HUES48 (cell line): Measurements from ENCODE around the gene LAMC1.
"Not testable (repeated sequence)": the region's sequence is repeated elsewhere in the genome, so short reads cannot be mapped to it uniquely, and the experiment has no call there.

Experiments used
- H3K27ac ChIP-seq: one replicate; pipeline ENCODE4 v1.7.0; 2013; ENCODE audit warnings: low read depth, low read length, inconsistent platforms
- H3K27me3 ChIP-seq: 2 replicates; pipeline ENCODE4 v1.6.1; 2013; ENCODE audit warnings: mild to moderate bottlenecking, low read length; ENCODE audit not compliant: control insufficient read depth, insufficient read depth
- H3K36me3 ChIP-seq: 2 replicates; pipeline ENCODE4 v1.6.1; 2013; ENCODE audit warnings: low read length; ENCODE audit not compliant: control insufficient read depth, insufficient read depth
- H3K4me1 ChIP-seq: 2 replicates; pipeline ENCODE4 v1.6.1; 2013; ENCODE audit warnings: mild to moderate bottlenecking, low read length; ENCODE audit not compliant: control insufficient read depth, insufficient read depth
- H3K4me3 ChIP-seq: 2 replicates; pipeline ENCODE4 v1.5.1; 2013; ENCODE audit warnings: mild to moderate bottlenecking, low read depth, low read length
- H3K9ac ChIP-seq: 2 replicates; pipeline ENCODE4 v1.6.1; 2013; ENCODE audit warnings: mild to moderate bottlenecking, low read depth, low read length, moderate library complexity
- H3K9me3 ChIP-seq: 2 replicates; pipeline ENCODE4 v1.6.1; 2013; ENCODE audit warnings: low read length; ENCODE audit not compliant: control insufficient read depth, insufficient read depth

LAMC1 gene

GRCh38 chr1:183137782-183138181, 114.6 kb downstream of the LAMC1 start:
- H3K27me3 ChIP-seq, result no peaks in the 10 kb centered on the region
- H3K36me3 ChIP-seq, result peaks cover 81% of the 10 kb centered on the region
- H3K4me1 ChIP-seq, result no peaks in the 10 kb centered on the region
- no peak overlapping the region for H3K27ac ChIP-seq
- no peak overlapping the region for H3K4me3 ChIP-seq
- H3K9me3 ChIP-seq, result no peaks in the 10 kb centered on the region
- H3K9ac ChIP-seq, result no peak overlapping the region

- Histone ChIP-seq H3K9me3 (no peaks in the 10 kb centered on the region), H3K4me1 (no peaks in the 10 kb centered on the region), H3K36me3 (peaks cover 82% of the 10 kb centered on the region), H3K9ac (no peak overlapping the region), H3K27ac (no peak overlapping the region), H3K27me3 (no peaks in the 10 kb centered on the region), H3K4me3 (no peak overlapping the region)
Measured at GRCh38 chr1:183138301-183138700, 115.1 kb downstream of the LAMC1 start.

- H3K9ac ChIP-seq, result no peak overlapping the region
- H3K9me3 ChIP-seq, result no peaks in the 10 kb centered on the region
- no peak overlapping the region for H3K4me3 ChIP-seq
- H3K27ac ChIP-seq, result no peak overlapping the region
- H3K27me3 ChIP-seq, result no peaks in the 10 kb centered on the region
- H3K4me1 ChIP-seq, result no peaks in the 10 kb centered on the region
- H3K36me3 ChIP-seq, result peaks cover 76% of the 10 kb centered on the region
Measured at GRCh38 chr1:183139281-183139942, 116.2 kb downstream of the LAMC1 start.

DNA sequence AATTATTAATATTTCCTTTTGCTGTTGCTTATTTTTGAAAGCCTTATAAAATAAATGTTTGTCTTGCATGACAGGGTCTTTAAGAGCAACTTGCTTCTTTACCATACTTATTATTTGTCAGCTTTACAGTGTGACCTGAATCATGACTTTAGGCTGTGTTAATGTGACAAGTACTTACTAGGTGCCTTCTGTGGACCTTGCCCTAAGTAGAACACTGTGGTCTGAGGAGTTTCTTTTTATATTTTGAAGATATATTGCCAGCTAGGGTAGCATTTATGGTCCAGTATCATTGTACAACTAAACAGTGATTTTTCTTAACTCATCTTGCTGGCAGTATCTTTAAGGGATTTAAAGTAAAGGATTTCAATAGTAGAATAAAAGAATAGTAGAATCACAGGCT, 117.4 kb downstream of the LAMC1 start:
- H3K9me3 ChIP-seq, result no peaks in the 10 kb centered on the region
- H3K4me1 ChIP-seq, result no peaks in the 10 kb centered on the region
- H3K27me3 ChIP-seq, result no peaks in the 10 kb centered on the region
- no peak overlapping the region for H3K4me3 ChIP-seq
- no peak overlapping the region for H3K27ac ChIP-seq
- H3K36me3 ChIP-seq, result peaks cover 65% of the 10 kb centered on the region
- H3K9ac ChIP-seq, result no peak overlapping the region

DNA sequence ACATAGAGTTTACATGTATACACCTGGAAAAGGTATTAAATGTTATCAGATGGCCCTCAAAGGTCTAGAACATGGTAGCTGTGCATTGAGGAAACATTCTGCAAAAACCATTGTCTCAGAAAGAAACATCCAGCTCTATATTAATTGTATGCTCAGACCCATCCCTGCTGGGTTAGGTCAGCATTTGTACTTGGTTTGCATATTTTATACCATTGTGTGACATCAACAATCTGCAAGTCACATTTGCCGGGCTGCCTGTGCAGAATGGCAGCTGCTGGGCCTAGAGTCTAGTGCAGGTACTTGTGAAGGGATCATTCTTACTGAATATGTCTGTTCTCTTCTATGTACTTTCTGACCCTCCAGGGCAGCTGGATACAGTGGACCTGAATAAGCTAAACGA, 119.0 kb downstream of the LAMC1 start:
- Histone ChIP-seq H3K36me3 (peaks cover 49% of the 10 kb centered on the region), H3K27me3 (no peaks in the 10 kb centered on the region), H3K27ac (no peak overlapping the region), H3K9me3 (no peaks in the 10 kb centered on the region), H3K4me3 (no peak overlapping the region), H3K9ac (no peak overlapping the region), H3K4me1 (no peaks in the 10 kb centered on the region)

GRCh38 chr1:183143576-183144315, 120.5 kb downstream of the LAMC1 start:
- Histone ChIP-seq H3K27me3 (no peaks in the 10 kb centered on the region), H3K9ac (no peak overlapping the region), H3K4me1 (no peaks in the 10 kb centered on the region), H3K27ac (no peak overlapping the region), H3K9me3 (no peaks in the 10 kb centered on the region), H3K4me3 (no peak overlapping the region), H3K36me3 (peaks cover 34% of the 10 kb centered on the region)

DNA sequence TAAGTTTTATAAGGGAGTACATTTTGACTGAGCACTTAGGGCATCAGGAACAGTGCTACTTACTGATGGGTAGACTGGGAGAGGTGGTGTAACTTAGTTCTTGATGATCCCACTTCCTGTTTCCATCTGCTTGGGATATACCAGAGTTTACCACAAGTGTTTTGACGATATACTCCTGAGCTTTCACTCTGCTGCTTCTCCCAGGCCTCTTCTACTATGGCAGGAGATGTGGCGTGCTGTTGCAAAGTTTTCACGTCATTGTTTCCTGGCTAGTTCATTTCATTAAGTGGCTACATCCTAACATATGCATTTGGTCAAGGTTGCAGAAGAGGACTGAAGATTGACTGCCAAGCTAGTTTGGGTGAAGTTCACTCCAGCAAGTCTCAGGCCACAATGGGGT, 121.5 kb downstream of the LAMC1 start:
- H3K9me3 ChIP-seq, result no peaks in the 10 kb centered on the region
- H3K36me3 ChIP-seq, result peaks cover 25% of the 10 kb centered on the region
- H3K27me3 ChIP-seq, result no peaks in the 10 kb centered on the region
- H3K9ac ChIP-seq, result no peak overlapping the region
- no peaks in the 10 kb centered on the region for H3K4me1 ChIP-seq
- no peak overlapping the region for H3K4me3 ChIP-seq
- H3K27ac ChIP-seq, result no peak overlapping the region

DNA sequence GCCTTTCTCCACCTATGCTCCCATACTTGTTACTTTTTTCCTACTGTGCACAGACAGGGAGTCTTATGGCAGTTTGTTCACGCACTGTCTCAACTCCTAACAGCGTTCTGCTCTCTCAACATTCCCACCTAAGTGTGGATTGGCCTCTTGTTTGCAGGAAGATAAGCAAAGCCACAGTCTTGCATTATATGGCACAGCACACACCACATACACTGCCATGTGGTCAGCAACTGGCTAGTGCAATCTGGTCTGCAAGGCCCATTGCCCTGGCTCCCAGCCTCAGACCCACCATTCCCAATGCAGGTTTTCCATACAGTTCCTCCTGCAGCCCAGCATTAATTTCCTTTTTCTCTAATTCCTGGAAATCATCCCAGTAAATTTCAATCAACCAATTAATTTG, 124.5 kb downstream of the LAMC1 start:
- H3K4me3 ChIP-seq, result no peak overlapping the region
- peaks cover 11% of the 10 kb centered on the region for H3K36me3 ChIP-seq
- H3K4me1 ChIP-seq, result no peaks in the 10 kb centered on the region
- no peaks in the 10 kb centered on the region for H3K9me3 ChIP-seq
- H3K27ac ChIP-seq, result no peak overlapping the region
- no peaks in the 10 kb centered on the region for H3K27me3 ChIP-seq
- no peak overlapping the region for H3K9ac ChIP-seq

DNA sequence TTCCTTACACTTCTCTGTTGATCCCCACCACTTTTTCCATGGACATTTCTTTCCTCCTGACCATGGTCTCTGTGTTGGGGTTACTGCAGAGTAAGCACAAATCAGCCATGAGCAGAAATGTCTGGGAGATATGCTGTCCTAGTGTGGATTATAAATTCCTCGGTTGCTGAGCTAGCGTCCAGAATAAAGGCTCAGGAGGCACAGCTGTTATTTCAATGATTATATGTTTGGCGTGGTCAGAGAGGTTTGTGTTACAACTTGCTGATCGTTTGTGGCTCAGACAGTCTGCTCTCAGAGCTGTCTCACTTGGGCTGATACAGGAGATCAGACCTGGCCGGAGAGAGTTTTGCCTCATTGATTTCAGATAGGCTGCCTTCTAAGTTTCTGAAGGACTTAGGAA, 125.4 kb downstream of the LAMC1 start:
- H3K4me1 ChIP-seq, result no peaks in the 10 kb centered on the region
- H3K9me3 ChIP-seq, result no peaks in the 10 kb centered on the region
- peaks cover 3% of the 10 kb centered on the region; the same call in 1 of the 2 replicates for H3K36me3 ChIP-seq
- H3K4me3 ChIP-seq, result no peak overlapping the region
- H3K27ac ChIP-seq, result no peak overlapping the region
- H3K9ac ChIP-seq, result no peak overlapping the region
- no peaks in the 10 kb centered on the region for H3K27me3 ChIP-seq

GRCh38 chr1:183149273-183149672, 126.1 kb downstream of the LAMC1 start:
- no peak overlapping the region for H3K4me3 ChIP-seq
- H3K36me3 ChIP-seq, result no peaks in the 10 kb centered on the region
- H3K9me3 ChIP-seq, result no peaks in the 10 kb centered on the region
- no peak overlapping the region for H3K9ac ChIP-seq
- no peaks in the 10 kb centered on the region for H3K4me1 ChIP-seq
- no peaks in the 10 kb centered on the region for H3K27me3 ChIP-seq
- H3K27ac ChIP-seq, result no peak overlapping the region

DNA sequence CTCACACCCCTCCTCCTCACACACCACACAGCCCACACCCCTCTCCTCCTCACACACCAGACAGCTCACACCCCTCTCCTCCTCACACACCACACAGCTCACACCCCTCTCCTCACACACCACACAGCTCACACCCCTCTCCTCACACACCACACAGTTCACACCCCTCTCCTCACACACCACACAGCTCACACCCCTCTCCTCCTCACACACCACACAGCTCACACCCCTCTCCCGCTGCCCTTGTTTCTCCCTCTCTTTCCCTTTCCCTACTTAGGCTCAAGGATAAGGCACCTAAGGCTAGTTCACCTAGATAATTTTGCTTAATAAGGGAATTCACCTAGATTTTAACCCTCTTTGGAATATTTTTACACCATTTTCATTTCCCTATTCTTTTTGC, 126.8 kb downstream of the LAMC1 start:
- not testable (repeated sequence) for H3K27ac ChIP-seq, H3K4me3 ChIP-seq, H3K4me1 ChIP-seq, H3K27me3 ChIP-seq, H3K36me3 ChIP-seq, H3K9ac ChIP-seq, H3K9me3 ChIP-seq
